SU-DHL-6 (cell line): ENCODE results near the gene FSTL4.

Experiments used
- H2AFZ ChIP-seq: fragments of 200-600 bp; sonication (generic); 2 replicates; pipeline ENCODE4 v1.6.1; 2014; ENCODE audit warnings: low read depth, mild to moderate bottlenecking, moderate library complexity, mixed read lengths, antibody characterized with exemption, low read length; ENCODE audit not compliant: severe bottlenecking
- H3F3A ChIP-seq: fragments of 200-600 bp; shearing (Covaris generic); 2 replicates; pipeline ENCODE4 v1.6.0; 2016; ENCODE audit warnings: antibody characterized with exemption, mild to moderate bottlenecking; ENCODE audit not compliant: insufficient read depth
- H3K27ac ChIP-seq: fragments of 200-600 bp; sonication (generic); 2 replicates; pipeline ENCODE4 v1.5.1; 2016; ENCODE audit warnings: low read depth, mild to moderate bottlenecking, low read length, moderate library complexity, mixed read lengths
- H3K27me3 ChIP-seq: fragments of 200-600 bp; sonication (generic), shearing (Covaris generic); 2 replicates; pipeline ENCODE4 v1.6.0; 2014; ENCODE audit warnings: mild to moderate bottlenecking, low read length
- H3K36me3 ChIP-seq: fragments of 200-600 bp; sonication (generic); 2 replicates; pipeline ENCODE4 v1.6.1; 2014; ENCODE audit warnings: mild to moderate bottlenecking, low read length, mixed read lengths
- H3K4me2 ChIP-seq: fragments of 300-600, 200-600 bp; shearing (Covaris generic), sonication (generic); 2 replicates; pipeline ENCODE4 v1.6.0; 2014; ENCODE audit warnings: low read length, low read depth, mild to moderate bottlenecking; ENCODE audit not compliant: poor library complexity, severe bottlenecking
- H3K4me3 ChIP-seq: fragments of 200-600 bp; sonication (generic); 2 replicates; pipeline ENCODE4 v1.5.1; 2014; ENCODE audit warnings: antibody characterized with exemption, low read length, mild to moderate bottlenecking, mixed read lengths; ENCODE audit not compliant: insufficient read depth, poor library complexity, severe bottlenecking
- H3K79me2 ChIP-seq: fragments of 200-600 bp; sonication (generic); 2 replicates; pipeline ENCODE4 v1.6.1; 2014; ENCODE audit warnings: mild to moderate bottlenecking, low read length, moderate library complexity; ENCODE audit not compliant: insufficient read depth
- H3K9ac ChIP-seq: fragments of 200-600 bp; sonication (generic); 2 replicates; pipeline ENCODE4 v1.7.0; 2014; ENCODE audit warnings: mild to moderate bottlenecking, low read length
- H3K9me2 ChIP-seq: fragments of 200-600 bp; sonication (generic); replicated peaks from 2 replicates; pipeline ENCODE4 v1.6.1; 2014; ENCODE audit warnings: low read length; ENCODE audit not compliant: insufficient read depth
- H3K9me3 ChIP-seq: fragments of 200-600 bp; sonication (generic); 2 replicates; pipeline ENCODE4 v1.6.1; 2014; ENCODE audit warnings: low read length, mixed read lengths; ENCODE audit not compliant: insufficient read depth
- H4K20me1 ChIP-seq: fragments of 200-600 bp; sonication (generic); 2 replicates; pipeline ENCODE4 v1.6.1; 2014; ENCODE audit warnings: low read depth, mild to moderate bottlenecking, antibody characterized with exemption, low read length, moderate library complexity, mixed read lengths
- EZH2phosphoT487 ChIP-seq: fragments of 200-600 bp; sonication (generic), shearing (Covaris generic); conservative IDR thresholded peaks from 2 replicates; pipeline ENCODE4 v1.6.1; 2018; ENCODE audit warnings: mild to moderate bottlenecking, antibody characterized with exemption, low read length, moderate library complexity, mixed read lengths
- TF ChIP-seq, protein P1 (sequence below): fragments of 200-600 bp; sonication (generic); IDR thresholded peaks from one replicate; pipeline ENCODE4 v1.5.1; 2017; ENCODE audit warnings: antibody characterized with exemption, mild to moderate bottlenecking, low read length, moderate library complexity; ENCODE audit not compliant: insufficient read depth, poor library complexity, severe bottlenecking

The FSTL4 gene

DNA sequence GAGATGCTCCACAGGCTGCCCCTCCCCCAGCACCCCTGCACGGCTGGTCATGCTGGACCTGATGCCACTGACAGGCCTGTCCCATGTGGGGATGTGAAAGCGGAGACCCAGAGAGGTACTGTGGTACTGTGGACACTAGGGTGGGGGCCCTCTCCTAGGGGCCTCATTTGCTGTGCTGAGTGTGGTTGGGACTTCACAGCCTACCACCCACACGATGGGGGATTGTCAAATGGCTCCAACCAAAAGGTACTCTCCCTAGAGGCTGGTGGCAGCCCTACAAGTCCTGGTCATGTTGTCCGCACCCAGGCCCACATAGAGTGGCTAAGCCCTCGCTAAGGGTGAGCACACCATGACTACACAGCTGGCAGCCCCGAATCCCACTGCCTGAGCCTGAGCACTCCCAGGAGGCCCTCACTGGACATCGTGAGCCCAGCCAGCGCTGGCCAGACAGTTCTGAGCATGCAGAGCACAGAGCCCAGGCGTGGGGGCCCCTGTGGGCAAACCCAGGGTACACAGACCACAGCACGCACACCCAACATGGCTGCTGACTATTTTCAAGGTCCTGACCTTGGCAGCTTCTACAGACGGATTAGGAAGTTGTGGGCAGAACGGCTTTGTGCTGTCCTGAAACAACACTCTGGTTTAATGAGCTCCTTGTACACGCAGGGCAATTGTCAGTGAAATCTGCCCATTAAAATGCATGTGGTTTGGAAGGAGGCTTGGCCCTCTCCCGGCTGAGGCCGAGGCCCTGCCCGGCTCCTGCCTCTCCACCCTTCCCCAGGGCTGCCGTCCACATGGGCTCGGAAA lies 346.4 kb downstream of the FSTL4 start:
- no peaks in the 10 kb centered on the region for H3F3A ChIP-seq
- no peaks in the 10 kb centered on the region for H3K9me3 ChIP-seq
- no peaks in the 10 kb centered on the region for H3K79me2 ChIP-seq
- no peaks in the 10 kb centered on the region for H4K20me1 ChIP-seq
- no peak overlapping the region for H3K4me3 ChIP-seq
- no peak overlapping the region for H3K27ac ChIP-seq
- no peaks in the 10 kb centered on the region for H3K27me3 ChIP-seq
- no peaks in the 10 kb centered on the region for H3K9me2 ChIP-seq
- H3K9ac ChIP-seq, result no peak overlapping the region
- TF ChIP-seq, protein P1, sequence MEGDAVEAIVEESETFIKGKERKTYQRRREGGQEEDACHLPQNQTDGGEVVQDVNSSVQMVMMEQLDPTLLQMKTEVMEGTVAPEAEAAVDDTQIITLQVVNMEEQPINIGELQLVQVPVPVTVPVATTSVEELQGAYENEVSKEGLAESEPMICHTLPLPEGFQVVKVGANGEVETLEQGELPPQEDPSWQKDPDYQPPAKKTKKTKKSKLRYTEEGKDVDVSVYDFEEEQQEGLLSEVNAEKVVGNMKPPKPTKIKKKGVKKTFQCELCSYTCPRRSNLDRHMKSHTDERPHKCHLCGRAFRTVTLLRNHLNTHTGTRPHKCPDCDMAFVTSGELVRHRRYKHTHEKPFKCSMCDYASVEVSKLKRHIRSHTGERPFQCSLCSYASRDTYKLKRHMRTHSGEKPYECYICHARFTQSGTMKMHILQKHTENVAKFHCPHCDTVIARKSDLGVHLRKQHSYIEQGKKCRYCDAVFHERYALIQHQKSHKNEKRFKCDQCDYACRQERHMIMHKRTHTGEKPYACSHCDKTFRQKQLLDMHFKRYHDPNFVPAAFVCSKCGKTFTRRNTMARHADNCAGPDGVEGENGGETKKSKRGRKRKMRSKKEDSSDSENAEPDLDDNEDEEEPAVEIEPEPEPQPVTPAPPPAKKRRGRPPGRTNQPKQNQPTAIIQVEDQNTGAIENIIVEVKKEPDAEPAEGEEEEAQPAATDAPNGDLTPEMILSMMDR, result no peak
- TF ChIP-seq EZH2phosphoT487, result no peak
- no peak overlapping the region for H2AFZ ChIP-seq
- no peak overlapping the region for H3K4me2 ChIP-seq
- no peaks in the 10 kb centered on the region for H3K36me3 ChIP-seq

GRCh38 chr5:133265257-133265656 lies 347.1 kb downstream of the FSTL4 start:
- Histone ChIP-seq H3K36me3 (no peaks in the 10 kb centered on the region), H4K20me1 (no peaks in the 10 kb centered on the region), H3K4me3 (no peak overlapping the region), H3K27ac (no peak overlapping the region), H3F3A (no peaks in the 10 kb centered on the region), H3K9me3 (no peaks in the 10 kb centered on the region), H2AFZ (no peak overlapping the region), H3K9ac (no peak overlapping the region), H3K9me2 (no peaks in the 10 kb centered on the region), H3K79me2 (no peaks in the 10 kb centered on the region), H3K4me2 (no peak overlapping the region), H3K27me3 (no peaks in the 10 kb centered on the region)
- TF ChIP-seq EZH2phosphoT487, result no peak
- TF ChIP-seq, protein P1, result no peak

GRCh38 chr5:133262690-133263089 lies 349.7 kb downstream of the FSTL4 start:
- Histone ChIP-seq H4K20me1 (no peaks in the 10 kb centered on the region), H3F3A (no peaks in the 10 kb centered on the region), H3K9ac (no peak overlapping the region), H3K27ac (no peak overlapping the region), H3K4me3 (no peak overlapping the region), H3K9me3 (no peaks in the 10 kb centered on the region), H3K9me2 (no peaks in the 10 kb centered on the region), H3K36me3 (no peaks in the 10 kb centered on the region), H3K27me3 (no peaks in the 10 kb centered on the region), H3K79me2 (no peaks in the 10 kb centered on the region), H2AFZ (no peak overlapping the region), H3K4me2 (no peak overlapping the region)
- TF ChIP-seq EZH2phosphoT487, result no peak
- TF ChIP-seq, protein P1, result no peak
